Mesenteric fat pad (tissue), 1 donor: ENCODE measurements around the gene TUBGCP6. TPM values are rescaled to one million over a fixed set of nuclear protein-coding genes. Genes with fewer than 3 reads are reported as not detected.

Experiments used
- DNase-seq: peaks from one replicate; pipeline ENCODE4 v3.0.0-alpha.2; 2020; ENCODE audit warnings: low spot score
- long read RNA-seq: library from polyadenylated mRNA; unstranded; transcript quantifications from one replicate; pipeline ENCODE4 v2.0.0, GENCODE V29; 2020
- total RNA-seq: library from RNA; stranded (reverse); fragmentation: NEBNext Ultra II Directional; extraction: Animal tissue kit (Norgen Biotek cat#: 25700); gene quantifications from one replicate; pipeline ENCODE4 v1.2.1, GENCODE V29; 2021
- donor health status: DM: yes; HTN: yes; CAD: no.

Gene TUBGCP6, protein sequence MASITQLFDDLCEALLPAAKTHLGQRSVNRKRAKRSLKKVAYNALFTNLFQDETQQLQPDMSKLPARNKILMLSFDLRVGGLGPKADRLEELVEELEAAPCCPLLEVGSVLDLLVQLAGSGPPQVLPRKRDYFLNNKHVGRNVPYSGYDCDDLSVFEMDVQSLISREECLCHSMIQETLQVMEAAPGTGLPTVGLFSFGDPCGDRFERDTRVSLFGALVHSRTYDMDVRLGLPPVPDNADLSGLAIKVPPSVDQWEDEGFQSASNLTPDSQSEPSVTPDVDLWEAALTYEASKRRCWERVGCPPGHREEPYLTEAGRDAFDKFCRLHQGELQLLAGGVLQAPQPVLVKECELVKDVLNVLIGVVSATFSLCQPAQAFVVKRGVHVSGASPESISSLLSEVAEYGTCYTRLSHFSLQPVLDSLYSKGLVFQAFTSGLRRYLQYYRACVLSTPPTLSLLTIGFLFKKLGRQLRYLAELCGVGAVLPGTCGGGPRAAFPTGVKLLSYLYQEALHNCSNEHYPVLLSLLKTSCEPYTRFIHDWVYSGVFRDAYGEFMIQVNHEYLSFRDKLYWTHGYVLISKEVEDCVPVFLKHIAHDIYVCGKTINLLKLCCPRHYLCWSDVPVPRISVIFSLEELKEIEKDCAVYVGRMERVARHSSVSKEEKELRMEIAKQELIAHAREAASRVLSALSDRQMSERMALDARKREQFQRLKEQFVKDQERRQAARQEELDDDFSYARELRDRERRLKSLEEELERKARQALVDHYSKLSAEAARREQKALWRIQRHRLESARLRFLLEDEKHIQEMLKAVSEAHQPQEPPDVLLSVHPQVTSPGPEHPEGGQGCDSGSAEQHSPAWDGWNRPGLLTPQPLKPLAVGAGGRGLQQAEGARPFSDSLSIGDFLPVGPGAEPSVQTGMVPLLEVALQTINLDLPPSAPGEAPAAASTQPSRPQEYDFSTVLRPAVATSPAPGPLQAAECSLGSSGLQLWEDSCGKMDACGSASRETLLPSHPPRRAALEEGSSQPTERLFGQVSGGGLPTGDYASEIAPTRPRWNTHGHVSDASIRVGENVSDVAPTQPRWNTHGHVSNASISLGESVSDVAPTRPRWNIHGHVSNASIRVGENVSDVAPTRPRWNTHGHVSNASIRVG (N-terminal part only)
- 27.6 TPM for total RNA-seq
- long read RNA-seq, full-length matches to known transcripts, result 1 of 36 reads
- long read RNA-seq, partial matches to known transcripts, result 19 of 36 reads
- long read RNA-seq, other reads (novel, unspliced or antisense), result 16 of 36 reads

DNA sequence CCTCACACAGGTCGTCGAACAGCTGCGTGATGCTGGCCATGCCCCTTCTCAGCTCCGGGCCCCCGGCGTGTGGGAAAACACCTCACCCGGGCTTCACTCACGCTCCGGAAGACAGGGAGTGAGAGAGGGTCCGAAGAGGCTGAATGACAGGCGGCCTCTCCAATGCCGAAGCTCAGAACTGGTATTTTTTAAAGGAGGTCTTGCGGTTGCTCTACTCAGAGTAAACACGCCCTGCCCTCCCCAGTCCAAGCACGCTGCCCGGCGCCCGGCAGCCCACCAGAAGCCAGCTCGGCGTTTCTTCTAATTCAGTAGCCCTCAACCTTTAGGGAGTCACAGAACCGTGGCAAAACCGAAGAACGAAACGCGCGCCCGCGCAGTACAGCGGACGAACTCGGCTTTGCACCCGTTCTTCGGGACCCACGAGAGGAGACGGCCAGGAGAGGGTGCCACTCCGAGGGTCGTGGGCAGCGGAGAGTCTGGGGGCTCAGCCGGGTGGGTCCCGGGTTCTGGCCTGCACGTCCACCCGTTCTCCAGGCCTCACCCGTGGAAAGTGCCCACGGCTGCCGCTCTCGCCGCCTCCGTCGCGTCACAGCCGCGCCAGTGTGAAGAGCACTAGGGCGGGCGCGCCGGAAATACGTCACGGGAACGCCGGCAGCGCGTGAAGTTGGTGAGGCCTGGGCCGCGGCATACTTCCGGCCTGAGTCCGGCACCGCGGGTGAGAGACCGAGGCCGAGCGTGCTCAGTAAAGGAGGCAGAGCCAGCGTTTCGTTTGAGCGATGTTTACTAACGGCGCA lies at the start of gene TUBGCP6:
TSS of gene TUBGCP6 (minus strand) at position 604 of the 794 bp plus-strand sequence. CDS start at position 40, 564 bp downstream.
- peak; percentile 98 for DNase-seq

DNA sequence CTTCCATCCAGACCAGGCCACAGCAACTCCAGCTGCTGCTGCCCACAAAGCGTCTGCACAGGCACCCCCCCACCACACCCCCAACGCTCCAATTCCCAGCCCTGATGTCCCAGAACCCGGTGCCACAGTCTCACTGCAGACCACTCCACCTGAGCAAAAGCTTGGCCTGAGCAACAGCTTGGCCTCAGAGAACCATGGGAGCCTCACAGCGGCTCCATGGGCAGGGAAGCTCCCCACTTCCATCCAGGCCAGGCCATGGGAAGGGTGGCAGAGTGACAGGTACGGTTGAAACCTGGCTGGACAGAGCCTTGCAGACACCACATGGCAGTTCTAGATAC lies 49.5 kb upstream of the TUBGCP6 start:
- DNase-seq, result no peak

DNA sequence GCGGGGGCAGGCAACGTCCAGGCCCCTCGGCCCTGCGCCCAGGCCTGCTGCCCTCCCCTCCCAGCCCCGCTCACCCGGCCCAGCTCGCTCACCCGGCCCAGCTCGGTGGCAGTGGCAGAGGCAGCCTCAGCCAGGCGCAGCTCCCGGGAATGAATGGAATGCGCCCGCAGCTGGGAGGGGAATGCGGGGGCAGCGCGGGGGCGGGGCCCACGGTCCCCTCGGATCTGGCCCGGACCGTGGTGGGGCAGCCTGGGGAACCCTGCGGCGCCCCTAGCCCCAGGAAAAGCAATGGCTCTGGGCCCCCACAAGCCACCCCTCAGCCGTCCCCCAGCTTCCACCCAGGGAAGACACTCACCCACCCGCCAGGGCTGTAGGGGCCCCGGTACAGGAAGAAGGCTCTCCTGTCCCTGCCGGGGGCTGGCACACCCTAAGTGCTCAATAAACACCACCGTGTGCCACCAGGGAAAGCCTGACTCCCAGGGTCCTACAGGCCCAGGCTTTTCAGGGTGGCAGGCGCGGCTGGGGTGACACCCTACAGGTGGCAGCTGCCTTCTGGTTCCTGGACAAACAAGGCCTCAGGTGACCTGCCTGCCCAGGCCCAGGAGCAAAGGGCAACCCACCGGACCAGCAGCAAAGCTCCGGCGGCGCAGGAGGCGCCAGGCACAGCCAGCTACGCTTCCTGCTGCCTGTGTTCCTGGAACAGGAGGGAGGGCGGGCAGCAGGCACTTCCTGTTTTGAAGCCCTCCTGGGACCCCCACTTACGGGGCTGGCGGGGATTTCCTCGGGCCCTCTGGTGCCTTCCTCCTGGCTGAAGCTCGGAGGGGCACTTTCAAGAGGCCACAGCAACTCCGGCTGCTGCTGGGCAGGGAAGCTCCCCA lies 48.9 kb upstream of the TUBGCP6 start:
- DNase-seq, result no peak

DNA sequence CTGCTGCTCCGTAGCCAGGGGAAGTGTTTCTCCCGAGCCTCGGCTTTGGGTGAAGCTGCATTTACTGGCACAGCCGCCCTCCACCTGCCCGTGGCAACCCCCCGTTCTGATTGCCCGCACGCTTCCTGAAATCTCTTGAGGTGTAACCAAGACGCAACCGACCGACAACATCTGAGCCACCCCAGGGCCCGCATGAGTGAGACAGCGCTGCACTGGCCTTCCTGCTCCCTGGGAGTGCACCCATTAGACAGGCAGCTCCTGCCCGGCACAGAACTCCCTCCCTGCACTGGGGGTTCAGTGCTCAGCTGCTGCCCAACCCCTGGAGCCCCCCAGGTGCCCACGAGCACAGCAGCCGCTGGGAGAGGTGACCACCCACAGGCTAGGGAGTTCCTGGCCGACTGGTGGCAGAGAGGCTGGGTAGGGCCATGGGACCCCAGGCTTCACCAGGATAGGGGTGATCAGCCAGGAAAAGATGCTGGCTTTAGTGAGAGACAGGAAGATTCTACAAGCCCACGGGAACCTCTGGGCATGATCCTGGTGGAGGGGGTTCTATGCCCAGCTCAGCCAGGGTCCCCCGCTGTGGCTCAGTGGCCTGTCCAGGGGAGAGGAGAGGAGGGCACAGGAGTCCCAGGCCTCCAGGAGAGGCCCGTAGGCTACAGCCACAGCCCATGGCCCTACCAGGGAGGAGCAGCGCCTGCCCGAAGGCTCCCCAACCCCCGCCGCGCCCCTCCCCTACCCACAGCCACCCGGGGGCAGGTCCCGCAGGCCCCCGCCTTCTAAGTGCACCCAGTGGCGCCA lies 48.0 kb upstream of the TUBGCP6 start:
- DNase-seq, result no peak

DNA sequence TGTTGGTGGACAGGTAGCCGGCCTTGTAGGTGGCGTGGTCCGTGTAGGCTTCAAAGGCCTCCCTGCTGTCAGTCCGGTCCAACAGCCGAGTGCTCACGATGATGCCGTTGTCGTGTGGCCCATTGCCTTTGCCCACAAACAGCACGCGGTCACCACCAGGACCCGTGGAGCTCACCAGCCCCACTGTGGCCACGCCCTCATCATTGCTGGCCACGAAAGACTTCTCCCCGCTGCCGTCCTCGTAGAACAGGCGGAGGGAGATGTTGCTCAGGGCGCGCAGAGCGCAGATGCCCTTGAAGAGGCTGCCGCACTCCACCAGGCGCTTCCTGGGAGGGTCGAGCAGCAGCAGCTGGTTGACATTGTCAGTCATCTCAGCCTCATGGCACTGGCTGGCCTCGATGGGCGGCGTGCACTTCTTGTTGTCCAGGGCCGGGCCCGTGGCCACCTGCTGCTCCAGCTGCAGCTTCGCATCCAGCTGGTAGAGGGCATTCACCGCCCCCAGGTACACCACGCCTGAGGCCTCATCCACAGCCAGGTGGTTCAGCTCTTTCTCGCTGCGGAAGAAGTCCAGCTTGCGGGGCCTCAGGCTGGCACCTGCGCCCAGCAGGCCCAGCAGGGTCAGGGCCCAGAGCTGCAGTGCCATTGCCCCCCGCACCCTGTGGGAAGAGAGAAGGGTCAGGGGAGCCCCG lies 45.3 kb upstream of the TUBGCP6 start:
- DNase-seq, result no peak

DNA sequence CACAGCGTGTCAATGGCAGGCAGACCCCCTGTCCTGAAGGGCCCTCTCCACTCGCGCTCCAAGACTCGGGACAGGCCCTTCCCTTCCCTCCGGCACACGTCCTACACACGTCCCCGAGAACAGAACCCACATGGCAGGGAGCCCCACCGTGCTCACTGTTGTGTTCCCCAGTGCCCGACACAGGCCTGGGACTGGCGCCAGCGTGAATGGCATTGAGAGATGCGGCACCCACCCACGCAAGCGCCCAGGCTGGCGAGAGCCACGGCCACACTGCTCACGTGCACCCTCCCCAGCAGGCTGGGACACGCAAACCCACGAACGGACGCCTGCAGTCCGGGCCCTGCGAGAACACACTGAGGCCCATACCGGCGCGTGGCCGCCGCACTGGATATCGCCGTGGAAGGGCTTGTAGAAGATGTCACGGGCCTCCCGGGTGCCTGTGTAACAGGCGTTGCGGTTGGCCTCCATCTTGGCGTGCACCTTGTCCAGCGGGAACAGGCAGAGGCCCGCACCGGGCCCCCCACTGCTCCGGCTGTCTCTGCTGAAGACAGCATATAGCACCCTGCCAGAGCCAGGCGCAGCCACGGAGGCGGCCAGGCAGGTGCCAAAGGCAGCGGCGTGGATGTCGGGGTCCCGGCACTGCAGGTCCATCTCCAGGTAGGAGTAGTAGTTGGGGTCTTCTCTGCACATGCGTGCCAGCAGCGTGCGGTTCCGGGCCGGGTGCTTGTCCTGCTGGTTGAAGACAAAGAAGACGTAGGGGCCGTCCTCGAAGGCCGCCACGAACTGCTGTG lies 44.5 kb upstream of the TUBGCP6 start:
- no peak for DNase-seq

DNA sequence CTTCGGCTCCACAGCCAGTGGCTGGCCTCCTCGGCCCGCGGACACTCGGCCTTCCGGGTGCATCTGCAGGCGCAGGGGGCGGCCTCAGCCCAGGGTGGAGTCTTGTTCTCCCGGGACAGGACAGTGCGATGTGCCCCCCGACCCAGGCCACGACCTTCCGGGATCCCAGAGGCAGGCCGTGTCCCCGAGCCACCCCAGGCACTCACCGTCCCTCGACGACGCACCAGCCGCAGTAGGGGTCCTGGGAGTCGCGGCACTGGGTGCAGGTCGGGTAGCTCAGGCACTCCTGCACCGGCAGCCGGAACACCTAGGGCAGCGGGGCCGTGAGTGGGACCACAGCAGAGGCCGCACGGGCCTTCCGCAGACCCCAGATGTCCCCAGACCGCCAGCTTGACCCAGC lies 42.9 kb upstream of the TUBGCP6 start:
- DNase-seq, result no peak

DNA sequence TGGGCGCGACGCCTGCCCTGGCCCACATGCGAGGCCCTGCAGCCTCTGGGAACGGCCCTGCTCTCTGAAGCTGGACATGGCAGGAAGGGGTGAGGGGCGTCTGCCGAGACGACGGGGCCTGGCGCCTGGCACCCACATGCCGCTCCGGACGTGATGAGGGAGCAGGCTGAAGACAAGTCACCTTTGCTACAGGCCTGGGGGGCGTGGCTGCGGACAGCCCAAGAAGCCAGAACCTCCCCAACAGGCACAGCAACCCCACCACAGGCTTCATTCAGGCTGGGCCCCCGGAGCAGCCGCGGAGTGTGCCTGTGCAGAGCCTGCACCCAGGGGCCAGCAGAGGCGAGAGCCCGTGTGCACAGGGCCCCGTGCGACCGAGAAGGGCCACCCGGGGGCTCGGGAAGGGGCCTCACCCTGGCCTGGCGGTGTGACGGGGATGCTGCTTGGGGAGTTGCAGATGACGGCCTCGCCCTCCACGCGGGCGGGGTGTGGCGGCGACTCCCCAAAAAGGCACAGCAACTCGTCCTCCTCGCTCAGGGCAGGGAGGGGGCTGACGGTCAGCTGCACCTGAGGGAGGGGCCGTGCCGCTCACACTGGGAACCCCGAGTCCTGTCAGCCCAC lies 42.0 kb upstream of the TUBGCP6 start:
- no peak for DNase-seq

DNA sequence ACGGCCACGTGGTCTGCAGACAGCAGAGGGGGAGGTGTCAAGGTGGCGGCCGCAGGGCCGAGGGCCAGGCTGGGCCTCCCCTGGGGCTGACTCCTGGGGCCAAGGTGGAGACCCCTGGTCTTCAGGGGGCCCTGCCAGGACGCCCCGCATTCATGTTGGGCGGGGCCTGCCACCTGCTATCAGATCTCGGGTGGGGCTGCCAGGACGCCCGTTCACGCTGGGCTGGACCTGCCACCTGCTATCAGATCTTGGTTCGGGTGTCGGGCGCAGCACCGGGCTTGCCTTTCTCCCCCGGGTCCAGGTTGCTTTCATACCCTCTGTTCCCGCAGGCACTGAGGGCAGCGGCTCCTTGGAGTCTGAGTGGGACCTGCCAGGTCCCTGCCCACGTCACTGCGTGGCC lies 41.5 kb upstream of the TUBGCP6 start:
- no peak for DNase-seq

DNA sequence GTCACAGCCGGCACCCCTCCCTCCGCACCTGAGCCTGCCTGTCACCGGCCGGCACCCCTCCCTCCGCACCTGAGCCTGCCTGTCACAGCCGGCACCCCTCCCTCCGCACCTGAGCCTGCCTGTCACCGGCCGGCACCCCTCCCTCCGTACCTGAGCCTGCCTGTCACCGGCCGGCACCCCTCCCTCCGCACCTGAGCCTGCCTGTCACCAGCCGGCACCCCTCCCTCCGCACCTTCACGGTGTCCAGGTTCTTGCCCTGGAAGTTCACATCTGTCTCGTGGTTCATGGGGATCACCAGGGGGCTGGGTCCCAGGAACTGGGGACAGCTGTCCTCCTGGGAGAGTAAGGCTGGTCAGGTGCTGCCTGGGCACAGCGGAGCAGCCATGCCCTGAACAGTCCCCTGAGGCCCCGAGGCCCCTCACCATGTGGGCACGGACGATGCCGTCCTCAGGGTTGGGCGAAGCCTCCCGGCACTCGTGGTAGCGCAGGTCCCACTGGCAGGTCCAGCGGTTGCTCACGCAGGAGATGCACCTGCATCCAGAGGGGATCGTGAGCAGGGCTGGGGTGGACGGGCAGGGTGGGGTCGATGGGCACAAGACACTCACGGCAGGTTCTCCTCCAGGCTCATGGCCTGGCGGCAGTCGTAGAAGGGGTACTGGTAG lies 40.9 kb upstream of the TUBGCP6 start:
- no peak for DNase-seq

DNA sequence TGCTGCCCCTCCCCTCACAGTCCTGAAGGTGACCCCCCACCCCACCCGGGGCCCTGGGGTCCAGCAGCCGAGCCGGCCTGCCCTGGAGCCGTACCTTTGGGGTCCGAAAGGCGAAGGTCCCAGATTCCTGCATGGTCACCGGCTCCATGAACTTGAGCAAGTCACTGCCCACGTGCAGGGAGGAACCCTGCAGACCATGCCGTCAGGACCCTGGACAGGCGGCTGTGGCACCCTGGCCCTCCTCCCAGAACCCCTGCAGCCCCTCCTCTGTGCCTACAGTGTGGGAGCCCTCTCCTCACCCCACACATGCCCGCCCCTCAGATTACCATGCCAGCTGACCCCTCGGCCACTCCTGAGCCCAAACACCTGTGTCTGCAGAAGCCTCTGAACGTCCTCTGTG lies 39.7 kb upstream of the TUBGCP6 start:
- no peak for DNase-seq

DNA sequence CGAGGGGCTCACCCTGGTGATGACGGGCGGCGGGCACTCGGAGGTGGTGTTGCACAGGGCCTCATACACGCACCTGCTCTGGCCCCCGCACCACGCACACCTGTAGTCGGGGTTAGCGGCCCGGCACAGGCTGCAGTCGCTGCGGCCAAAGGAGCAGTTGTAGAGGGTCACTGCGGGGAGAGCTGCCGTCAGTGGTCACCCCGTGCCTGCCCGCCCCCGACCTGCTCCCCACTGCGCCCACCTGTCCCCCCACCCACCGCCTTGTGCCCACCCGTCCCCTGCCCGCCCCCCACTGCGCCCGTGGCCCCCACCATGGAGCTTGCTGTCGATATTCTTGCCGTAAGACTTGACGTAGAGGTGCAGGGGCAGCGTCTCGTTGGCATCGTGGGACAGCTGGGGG lies 39.0 kb upstream of the TUBGCP6 start:
- no peak for DNase-seq

DNA sequence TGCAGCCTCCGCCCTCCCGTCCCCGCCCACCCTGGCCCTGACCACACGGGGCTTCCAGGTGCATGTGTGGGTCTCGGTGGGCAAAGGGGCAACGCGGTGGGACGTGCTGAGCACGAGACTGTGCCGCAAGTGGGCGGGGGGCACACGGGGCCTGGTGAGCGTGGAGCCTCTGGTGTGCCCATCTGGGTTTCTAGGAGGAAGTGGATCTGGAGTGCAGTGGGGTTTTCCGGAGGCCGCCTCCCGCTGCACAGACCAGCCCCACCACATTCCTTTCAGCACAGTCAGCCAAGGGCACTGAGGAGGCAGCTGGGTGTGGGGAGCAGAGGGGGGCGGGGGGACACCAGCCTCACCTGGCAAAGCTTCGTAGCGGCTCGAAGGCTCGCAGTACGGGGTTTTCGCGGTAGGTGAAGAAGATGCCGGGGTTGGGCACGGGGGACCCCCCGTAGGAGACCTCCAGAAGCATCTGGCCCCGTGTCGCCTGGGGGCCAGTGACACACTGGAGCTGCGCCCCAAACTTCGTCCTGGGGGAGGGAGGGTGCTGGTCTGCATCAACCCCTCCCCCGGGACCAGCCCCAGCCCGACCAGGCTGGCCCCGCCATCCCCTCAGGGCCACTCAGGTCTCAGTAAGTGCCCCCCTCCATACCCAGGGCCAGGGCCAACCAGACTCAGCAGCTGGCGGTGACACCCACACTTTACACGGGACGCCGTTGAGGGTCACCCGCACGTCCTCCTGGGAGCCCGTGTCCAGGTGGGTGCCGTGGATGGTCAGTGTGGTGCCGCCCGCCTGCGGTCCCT lies 37.7 kb upstream of the TUBGCP6 start:
- DNase-seq, result no peak

DNA sequence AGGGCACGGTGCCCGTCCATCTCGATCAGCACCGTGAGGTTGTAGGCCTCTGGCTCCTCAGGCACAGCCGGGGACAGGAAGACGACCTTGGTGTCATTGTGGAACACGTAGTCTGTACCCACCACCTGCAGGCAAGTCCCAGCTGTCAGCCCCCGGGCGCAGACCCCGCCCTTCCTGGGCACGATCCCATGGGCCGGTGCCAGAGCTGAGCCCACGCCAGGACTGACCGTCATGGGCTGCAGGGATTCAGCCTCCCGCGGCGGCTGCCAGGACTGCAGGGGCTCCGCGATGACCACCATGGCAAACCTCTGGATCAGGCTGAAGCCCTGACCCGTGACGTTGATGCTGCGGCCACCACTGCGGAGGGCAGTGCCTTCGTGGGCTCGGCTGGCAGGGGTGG lies 37.1 kb upstream of the TUBGCP6 start:
- no peak for DNase-seq

DNA sequence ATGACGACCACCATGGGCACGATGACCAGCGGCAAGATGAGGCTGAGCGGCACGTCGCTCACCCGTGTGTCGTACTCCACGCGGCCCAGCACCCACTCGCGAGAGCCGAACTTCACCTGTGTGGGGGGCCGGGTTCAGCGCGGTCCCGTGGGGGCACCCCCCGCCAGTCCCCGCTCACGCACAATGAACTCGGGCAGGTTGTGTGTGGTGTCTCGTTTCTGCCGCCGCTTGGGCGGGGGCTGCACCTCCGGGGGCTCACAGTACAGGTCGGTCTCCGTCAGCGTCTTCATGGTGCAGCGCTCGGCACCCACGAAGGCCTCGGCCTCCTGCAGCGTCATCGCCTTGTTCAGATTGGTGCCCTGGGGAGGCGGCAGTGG lies 36.5 kb upstream of the TUBGCP6 start:
- DNase-seq, result no peak
